GM21786 (cell line): Measurements from ENCODE around the gene OST4.
"Not testable (repeated sequence)": the region's sequence is repeated elsewhere in the genome, so short reads cannot be mapped to it uniquely, and the experiment has no call there.

Experiments used
- ATAC-seq: cut with Tn5 transposase; IDR thresholded peaks from one replicate; pipeline ENCODE4 v1.9.1; 2021; ENCODE audit not compliant: unreplicated experiment

Gene OST4

DNA sequence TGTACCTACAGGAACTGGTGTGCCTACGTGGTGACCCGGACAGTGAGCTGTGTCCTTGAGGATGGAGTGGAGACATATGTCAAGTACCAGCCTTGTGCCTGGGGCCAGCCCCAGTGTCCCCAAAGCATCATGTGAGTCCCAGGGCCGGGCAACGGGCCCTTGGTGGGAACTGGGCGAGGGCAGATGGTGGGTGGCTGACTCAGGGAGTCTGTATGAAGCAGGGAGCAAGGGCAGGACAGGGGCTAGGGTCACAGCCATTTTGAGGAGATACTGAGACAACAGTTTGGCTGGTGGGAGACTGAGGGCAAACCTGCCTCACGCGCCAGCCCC is 8.7 kb upstream of the OST4 start:
- ATAC-seq = no peak

DNA sequence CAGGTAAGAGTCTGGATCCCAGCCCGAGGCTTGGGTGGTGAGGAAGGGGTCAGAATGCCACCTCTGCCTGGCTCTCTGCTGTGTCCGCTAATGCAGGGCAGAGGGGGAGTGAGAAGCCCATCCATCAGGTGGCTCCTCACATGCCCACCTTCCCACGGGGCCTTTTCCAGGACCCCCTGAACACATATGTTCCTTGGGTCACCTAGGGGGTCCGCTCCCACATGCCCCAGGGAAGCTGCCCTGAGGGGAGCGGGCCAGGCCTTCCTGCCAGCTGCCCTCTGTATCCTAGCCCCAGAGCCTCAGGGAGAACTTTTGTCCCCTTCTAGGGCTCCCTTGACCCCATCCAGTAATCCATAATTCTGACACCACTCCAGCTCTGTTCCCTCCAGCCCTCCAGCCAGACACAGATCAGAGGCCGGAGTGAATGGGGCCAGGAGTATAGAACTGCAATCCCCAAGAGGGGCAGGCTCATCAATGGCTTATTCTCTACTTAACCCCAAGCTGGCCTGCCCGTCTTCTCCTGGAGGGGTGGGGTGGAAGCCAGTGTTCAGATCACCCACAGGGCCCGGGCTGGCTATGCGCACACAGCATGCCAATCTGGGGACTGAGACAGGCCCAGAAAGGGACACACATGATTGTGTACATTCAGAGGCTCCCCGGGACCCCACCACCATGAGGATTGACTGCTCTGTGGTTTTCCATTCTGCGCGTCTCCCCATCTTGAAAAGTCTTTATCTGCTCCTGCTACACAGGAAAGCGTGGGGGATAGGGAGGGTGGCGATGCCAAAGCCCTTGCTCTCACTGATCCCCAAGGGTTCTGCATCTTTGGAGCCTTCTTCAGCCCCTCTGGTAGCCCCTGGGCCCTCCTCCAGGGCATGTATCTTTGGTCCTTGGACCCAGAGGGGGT is 8.0 kb upstream of the OST4 start:
- no peak for ATAC-seq

DNA sequence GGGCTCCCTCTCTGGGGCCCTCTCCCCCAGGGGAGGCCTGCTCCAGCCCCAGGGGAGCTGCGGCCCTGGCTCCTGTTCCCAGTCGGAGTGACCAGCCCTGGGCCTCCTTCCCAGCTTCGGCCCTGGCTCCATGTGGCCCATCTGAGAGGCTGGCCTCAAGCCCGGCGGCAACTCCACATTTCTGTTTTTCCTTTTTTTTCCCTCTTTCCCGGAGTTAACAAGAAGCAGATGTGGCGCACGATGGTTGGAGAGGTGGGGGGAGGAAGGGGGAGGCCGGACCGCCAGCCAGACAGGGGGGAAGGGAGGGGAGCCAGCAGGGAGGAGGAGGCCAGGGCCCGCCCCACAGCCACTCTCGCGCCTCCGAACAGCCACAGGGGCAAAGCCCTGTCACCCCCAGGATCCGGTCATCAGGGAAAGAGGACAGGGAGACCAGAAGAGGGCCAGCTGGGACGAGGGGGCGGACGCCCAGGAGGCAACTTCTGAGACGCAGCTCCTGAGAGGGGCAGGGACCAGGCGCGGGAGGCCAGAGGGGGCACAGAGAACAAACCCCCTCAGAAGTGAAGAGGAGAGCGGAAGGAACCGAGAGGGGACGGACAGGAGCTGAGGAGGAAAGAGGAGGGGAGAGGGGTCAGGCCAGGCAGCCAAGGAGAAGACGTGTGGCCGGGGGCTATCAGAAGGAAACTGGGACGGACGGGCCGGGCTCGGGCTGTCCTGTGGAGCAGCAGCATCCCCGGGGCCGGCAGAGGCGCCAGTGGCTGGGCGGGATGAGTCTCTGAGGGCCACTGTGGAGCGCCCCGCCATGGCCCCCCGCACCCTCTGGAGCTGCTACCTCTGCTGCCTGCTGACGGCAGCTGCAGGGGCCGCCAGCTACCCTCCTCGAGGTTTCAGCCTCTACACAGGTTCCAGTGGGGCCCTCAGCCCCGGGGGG is 7.1 kb upstream of the OST4 start, which contains the start of gene EMILIN1:
Gene EMILIN1, plus strand, starts transcription at position 349 of the 928 bp plus-strand sequence. Its CDS starts 451 bp downstream, at position 800.
- no peak for ATAC-seq

DNA sequence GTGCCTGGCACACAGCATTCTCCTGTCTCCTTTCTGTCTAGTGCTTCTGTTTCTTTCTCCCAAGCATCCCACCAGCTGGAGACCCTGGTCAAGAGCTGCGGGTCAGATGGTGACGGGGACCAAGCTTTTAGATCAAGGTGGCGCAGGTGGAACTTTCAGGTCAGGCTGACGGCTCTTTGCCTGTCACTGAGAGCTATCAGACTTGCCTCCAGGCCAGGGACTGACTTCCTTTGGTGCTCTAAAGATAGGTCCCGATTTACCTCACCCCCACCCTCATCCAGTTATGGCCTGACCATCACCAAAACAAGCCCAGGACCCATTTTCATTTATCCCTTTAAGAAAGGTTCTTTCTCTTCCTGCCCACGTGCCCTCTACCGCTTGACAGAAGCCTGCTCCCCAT is 5.8 kb upstream of the OST4 start:
- no peak for ATAC-seq

DNA sequence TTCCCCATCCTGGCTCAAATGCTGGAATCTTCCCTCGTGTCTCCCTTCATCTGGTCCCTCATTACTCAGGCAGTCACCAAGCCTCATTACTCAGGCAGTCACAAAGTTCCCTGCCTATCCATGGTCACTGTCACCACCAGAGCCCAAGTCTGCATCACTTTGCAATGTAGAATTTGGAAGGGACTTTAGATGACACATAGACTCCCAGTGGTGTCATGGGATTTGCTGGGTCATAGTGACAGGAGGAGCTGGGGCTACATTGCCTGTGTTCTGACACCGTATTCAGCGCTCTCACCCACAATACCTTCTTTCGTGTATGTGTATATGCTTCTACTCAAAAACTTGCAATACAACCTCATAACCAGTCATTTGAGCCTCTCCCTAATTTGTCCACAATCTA is 4.9 kb upstream of the OST4 start:
- no peak for ATAC-seq

DNA sequence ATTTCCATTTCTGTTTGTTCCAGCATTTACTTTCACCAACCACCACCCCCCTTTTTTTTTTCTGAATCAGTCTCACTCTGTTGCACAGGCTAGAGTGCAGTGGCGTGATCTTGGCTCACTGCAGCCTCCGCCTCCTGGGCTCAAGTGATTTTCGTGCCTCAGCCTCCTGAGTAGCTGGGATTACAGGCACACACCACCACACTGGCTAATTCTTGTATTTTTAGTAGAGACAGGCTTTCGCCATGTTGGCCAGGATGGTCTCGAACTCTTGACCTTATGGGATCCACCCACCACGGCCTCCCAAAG is 4.1 kb upstream of the OST4 start:
- not testable (repeated sequence) for ATAC-seq

DNA sequence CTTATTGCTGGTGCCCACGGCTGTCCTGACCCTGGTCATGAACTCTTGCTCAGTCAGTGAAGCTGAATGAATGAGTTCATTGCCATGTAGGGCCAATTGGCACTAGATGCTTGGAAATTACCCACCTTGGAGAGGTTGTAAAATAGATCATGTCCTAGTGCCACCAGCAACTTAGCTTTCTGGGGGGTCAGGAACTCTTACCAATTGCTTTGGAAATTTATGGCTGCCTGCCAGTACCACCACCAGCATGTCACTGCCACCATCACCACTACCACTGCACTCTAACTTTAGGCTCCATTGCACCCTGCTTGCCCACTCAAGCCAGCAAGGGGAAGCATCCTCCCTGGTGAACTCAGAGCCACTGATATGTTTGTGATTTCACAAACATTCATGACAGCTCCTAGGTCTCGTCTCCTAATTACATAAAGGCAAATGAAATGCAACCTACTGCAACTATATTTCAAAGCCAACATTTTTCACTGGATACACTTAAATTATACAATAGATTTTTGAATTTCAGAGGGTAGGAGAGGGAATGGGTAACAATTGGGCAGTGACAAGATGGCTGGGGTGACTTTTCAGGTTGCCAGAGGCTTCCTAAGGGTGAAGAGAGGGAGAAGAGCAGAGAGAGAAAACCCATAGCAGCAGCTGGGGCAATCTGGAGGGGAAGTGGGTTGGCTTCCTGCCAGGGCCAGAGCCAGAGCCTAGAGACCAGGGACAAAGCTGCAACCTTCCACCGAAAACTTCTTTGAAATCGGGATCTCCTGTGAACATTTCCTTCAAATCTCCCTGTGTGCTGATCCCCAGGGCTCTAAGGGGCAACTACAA is 3.5 kb upstream of the OST4 start:
- no peak for ATAC-seq

DNA sequence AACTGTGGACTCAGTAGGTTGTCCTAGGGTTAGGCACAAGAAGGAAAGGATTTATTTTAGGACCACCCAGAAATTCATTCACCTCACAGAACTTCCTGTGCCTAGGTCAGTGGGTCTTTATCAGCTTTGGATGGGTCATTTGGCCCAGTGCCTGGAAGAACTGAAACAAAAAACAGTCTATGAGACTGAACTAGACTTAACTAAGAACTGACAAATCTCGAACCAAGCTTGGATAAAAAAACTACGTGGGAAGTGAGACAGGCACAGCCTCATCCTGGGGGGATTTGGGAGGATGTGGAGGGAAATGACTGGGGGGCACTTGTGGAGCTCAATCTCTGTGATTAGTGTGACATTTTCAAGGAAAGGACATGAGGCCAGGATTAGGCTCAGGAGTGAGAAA is 2.3 kb upstream of the OST4 start:
- ATAC-seq = no peak

DNA sequence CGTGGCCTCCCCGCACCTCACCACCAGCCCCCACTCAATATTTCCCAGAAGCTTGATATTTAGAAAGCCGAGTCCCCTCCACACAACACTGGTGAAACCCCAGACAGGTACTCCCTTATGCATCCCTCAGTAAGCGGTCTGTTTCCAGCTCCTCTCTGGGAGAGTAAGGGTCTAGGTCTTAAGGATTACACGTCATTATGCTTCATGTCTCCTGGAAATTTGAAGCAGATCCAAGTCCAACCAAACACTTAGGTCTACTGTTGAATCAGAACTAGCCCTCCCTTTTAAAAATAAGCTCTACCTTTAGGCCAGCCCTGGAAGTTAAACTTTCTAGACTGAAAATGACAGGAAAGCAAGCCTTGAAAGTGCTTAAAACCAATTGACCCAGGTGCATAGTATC is 1.5 kb upstream of the OST4 start:
- no peak for ATAC-seq

DNA sequence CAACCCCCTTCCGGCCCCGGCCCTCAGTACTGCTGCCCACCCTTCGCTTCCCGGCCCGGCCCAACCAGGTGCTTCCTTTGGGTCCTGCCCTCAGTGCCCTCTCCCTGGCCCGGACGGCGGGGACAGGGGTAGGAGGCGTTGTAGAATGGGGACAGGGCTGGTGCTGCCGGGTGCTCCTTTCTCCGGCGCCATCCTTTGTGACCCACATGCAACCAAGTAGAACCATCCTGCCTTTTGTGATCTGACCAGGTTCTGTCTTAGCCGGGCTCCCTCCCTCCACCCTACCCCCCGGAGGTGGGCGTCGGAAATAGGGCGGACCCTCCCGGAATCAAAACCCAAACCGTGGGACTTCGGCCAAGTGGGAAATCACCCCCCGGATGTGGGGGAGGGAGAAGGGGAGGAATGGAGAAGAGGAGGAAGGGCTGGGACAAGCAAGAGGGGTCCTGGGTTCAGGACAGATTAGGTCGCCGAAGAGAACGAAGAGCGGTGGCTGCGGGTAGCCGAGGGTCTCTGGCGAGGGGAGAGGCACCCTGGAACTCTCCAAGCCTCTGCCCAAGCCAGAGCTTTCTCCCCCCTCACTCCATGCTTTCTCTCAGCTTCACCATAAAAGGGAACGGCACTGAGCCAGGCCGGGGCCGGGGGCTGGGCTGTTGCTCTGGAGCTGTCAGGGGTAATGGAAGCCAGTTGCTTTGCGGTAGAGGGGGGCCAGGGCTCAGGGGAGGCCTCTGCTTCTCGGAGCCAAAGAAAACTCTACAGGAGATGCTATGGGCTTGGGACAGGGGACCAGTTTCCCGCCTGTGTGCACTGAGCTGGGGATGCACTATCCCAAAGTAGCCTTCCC is 756 bp upstream of the OST4 start:
- ATAC-seq = peak; percentile 10

DNA sequence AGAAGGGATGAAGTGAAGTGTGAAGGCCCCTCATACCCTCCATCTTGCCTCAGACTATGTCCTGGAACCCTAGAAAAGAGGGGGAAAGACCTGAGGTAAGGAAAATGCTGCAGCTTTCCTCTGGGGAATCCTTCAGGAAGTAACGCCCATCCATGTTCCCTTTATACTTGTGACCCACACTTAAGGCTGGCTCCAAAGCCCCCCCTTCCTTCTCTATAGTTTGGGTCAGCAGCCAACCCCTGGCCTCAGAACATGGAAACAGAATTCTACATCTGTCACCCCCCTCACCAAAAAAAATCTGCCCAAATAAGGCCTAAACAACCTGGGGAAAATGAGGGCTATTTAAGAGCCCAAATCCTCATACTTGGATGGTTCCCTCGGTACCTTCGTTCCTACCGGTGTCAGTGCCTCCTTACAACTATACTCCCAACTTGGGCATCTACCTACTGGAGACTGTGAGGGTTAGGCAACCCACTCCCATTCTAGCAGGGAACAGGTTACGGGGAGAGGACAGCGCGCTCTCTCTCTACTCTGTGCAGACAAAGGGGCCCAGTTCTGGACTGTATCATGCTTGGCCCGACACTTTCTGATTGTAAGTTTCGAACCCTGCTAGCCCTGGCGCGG is 689 bp downstream of the OST4 start:
- no peak for ATAC-seq

DNA sequence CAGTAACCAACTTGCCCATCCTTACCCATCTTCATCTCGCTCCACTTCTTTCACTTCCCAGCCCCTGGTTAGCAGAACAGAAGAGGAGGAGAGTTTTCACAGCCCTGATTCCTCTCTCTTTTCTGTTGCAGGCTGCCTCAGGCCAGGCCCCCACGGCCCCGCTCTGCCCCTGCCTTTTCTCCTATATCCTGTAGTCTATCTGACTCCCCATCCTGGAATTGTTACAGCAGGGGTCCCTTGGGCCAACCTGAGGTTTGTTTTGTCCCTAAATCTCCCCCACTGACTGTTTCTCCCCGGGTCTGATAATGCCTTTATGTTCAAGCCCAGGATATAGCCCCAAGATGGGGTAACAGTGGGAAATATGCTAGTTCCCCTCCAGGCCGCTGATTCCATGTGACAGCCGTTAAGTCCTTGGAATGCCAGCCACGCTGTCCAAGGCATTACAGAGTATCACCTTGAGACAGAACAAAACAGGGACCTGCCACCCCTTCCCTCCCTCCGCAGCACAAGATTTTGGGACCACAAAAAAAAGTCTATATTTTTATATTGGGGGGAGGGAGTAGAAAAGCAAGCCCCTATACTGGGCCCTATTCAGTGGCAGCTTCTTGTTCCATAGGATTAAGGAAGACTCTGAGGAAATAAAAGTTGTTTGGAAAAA is 1.4 kb downstream of the OST4 start:
- no peak for ATAC-seq

DNA sequence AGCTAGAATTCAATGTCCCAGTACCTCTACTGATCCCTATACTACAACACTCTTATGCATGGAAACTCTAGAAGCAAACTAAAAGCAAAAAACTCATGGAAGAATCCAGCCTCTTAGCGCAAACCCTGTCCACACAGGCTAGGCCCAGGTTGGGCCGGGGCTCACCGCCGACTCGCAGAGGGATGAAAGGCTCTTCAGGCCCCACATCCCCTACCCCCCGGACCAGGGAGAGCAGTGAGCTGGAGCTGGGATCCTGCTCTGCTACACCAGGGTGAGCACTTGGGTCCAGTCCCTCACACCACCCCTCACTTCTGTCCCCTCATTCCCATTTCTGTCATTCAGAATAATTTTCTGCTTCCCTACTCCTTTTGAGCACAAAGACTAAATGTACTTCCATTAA is 2.0 kb downstream of the OST4 start:
- ATAC-seq = no peak

DNA sequence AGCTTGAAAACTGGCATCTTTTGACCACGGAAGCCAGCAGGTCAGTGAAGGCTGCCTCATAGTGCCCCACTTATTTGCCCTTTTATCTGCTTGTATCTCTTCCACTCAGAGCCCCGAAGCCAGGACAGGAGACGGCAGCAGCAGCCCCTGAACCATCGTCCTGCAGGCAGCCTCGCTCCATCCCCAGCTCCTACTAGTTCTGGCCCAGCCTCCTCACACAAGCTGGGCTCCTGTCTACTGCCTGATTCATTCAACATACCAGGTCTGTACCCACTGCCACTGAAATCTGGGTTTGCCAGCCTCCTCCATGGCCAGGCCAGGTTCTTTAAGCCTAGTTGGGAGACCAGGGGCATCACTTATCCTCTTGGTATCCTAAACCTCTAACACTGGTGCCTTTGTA is 4.1 kb downstream of the OST4 start:
- ATAC-seq = no peak

DNA sequence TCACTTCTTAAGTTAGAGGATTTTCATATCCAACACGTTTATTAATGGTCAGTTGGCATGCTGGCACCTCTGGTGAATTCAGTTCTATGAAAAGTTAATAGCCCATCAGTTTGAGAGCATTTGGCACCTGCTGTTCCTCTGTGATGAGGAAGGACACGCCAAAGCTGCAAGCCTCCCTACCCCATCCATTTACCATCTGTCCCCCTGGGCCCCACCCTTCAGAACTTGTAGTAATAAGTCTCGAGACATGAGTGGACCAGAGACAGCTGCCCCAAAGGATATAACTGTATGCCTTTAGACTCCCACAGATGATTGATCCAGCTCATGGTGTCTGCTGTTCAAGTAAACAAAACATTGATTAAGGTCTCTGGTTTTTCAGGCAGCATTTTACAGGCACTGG is 6.3 kb downstream of the OST4 start:
- no peak for ATAC-seq

DNA sequence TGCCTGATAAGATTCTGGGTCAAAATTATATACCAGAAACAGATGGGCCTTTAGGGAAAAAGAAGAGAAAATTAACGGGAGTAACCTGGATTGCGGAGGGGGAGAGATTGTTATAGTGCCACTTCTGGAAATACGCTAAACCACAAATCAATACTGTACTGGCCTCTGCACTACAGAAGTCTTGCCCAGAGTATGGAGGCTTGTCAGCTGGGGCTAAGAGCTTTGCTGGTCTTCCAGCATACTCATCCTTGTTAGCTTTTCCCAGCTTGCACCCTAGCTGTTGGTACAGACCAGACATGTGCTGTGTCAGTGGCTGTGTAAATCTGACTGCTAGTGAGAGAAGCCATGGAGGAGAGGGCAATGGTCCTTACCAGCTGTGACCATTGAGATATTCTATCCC is 11.1 kb downstream of the OST4 start:
- ATAC-seq = no peak

DNA sequence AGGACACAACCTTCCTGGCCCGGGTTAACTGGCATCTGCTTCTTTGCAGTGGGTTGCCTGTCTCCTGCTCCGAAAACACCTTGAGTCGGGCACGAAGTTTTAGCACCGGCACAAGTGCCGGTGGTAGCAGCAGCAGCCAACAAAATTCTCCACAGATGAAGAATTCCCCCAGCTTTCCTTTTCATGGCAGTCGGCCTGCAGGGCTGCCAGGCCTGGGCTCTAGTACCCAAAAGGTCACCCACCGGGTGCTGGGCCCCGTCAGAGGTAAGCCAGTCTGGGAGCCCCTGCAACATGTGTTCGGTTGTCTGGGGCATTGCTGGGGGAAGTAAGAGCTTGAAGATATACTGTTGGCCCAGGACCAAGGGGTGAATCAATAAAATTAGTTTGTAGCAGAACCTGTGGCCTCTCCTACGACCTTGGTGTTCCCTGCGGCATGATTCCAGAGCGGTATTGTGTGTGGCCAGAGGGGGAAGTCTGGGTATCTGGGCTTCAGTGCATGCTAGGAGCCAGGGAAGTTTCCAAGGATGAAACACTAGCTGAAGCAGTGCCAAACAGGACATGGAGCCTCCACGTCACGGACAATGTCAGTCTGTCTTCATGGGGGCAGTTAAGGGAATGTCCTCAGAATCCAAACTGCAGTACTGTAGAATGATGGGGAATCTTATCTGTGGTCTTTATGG is 12.2 kb downstream of the OST4 start:
- ATAC-seq = no peak

DNA sequence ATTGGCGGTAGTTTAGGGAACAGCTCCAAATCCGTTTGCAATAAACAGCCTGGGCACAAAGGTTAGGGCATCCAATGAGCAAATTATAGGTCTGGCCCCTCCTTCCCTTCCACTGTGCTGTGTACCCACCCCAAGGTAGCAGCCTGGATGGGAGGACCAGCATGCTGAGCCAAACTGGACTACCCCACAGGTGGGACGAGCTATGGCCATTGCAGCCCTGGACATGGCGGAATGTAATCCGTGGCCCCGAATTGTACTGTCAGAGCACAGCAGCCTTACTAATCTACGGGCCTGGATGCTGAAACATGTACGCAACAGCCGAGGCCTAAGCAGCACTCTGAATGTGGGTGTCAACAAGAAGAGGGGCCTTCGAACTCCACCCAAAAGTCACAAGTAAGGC is 13.2 kb downstream of the OST4 start:
- no peak for ATAC-seq

DNA sequence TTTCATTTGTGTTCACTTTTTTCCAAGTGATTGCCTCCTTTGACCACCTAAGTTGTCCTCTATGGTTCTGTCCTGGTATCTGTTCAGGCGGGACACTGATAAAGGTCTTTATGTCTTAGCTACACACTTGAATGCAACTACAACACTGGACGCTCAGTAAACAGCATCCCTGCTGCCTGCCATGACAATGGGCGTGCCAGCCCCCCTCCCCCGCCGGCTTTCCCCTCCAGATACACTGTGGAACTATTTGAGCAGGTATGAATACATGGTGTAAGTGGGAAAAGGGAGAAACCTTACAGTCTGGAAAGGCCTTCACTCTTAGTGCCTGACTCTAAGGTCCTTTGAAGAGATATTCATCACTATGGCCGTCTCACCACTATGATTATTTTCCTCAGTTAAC is 14.3 kb downstream of the OST4 start:
- ATAC-seq = no peak
